Body of pancreas (tissue), 4 donors: Measurements from ENCODE around the gene PALM. TPM values are rescaled to one million over a fixed set of nuclear protein-coding genes. Genes with fewer than 3 reads are reported as not detected.

Experiments
- ATAC-seq: fragments of 150-250 bp; one replicate; pipeline ENCODE4 v1.9.1; 2016
- DNase-seq, 4 donors: peaks; one replicate each; pipeline ENCODE4 v3.0.0-alpha.2; 2019
- H3K27ac ChIP-seq, 4 donors: fragments of 200-600 bp; sonication (generic); 1 replicate in 3 of 4; 2 replicates in 1 of 4; pipeline versions ENCODE4 v1.5.1 to v1.6.1; 2016 to 2019; ENCODE audit warnings: mild to moderate bottlenecking in 1 of 4, mixed read lengths in 1 of 4, moderate library complexity in 1 of 4
- H3K27me3 ChIP-seq, 2 donors: fragments of 200-600 bp; sonication (generic); one replicate each; pipeline ENCODE4 v1.6.0; 2016; ENCODE audit warnings: mild to moderate bottlenecking in 1 of 2
- H3K36me3 ChIP-seq, 2 donors: fragments of 200-600 bp; sonication (generic); replicated peaks in 1 of 2; 2 replicates each; pipeline ENCODE4 v1.5.1; 2016; ENCODE audit warnings: low read depth in 2 of 2; ENCODE audit not compliant: insufficient read depth in 1 of 2
- H3K4me1 ChIP-seq: fragments of 200-600 bp; sonication (generic); one replicate; pipeline ENCODE4 v1.6.0; 2016
- H3K4me3 ChIP-seq, 2 donors: fragments of 200-600 bp; sonication (generic); 1 replicate in 1 of 2; 2 replicates in 1 of 2; pipeline ENCODE4 v1.5.1; 2016 to 2019
- H3K9me3 ChIP-seq, 3 donors: fragments of 200-600 bp; sonication (generic); 1 replicate in 2 of 3; 2 replicates in 1 of 3; pipeline ENCODE4 v1.5.1; 2016
- CTCF ChIP-seq, 7 experiments: fragments of 450-650 bp in 4 of 7; fragments of 200-600 bp in 3 of 7; sonication (generic) in 3 of 7; IDR thresholded peaks; one replicate each; pipeline ENCODE4 v1.5.1; 2016 to 2019; ENCODE audit warnings: antibody characterized with exemption in 7 of 7
- POLR2A ChIP-seq, 3 donors: fragments of 450-650 bp; IDR thresholded peaks; one replicate each; pipeline ENCODE4 v1.6.1; 2016; ENCODE audit warnings: antibody characterized with exemption in 3 of 3, mild to moderate bottlenecking in 2 of 3
- WGBS, 2 donors: methylation state at CpG; one replicate each; pipeline ENCODE4 v1.1.5; 2017; 5-methylcytosine and 5-hydroxymethylcytosine counted together
- intact Hi-C: fragments of 100-400 bp; cut with DNase I; formaldehyde crosslinking; loops from one replicate; pipeline ENCODE4 v1.15.1; 2023
- total RNA-seq, 2 donors: library from RNA; depleted of rRNA; stranded (reverse); fragments of >200 nt; gene quantifications; one replicate each; pipeline ENCODE4 v1.1.0, GENCODE V29; 2016

Gene PALM
- total RNA-seq, 2 donors from 2014 or later, result 14.8 to 32.6 TPM

DNA sequence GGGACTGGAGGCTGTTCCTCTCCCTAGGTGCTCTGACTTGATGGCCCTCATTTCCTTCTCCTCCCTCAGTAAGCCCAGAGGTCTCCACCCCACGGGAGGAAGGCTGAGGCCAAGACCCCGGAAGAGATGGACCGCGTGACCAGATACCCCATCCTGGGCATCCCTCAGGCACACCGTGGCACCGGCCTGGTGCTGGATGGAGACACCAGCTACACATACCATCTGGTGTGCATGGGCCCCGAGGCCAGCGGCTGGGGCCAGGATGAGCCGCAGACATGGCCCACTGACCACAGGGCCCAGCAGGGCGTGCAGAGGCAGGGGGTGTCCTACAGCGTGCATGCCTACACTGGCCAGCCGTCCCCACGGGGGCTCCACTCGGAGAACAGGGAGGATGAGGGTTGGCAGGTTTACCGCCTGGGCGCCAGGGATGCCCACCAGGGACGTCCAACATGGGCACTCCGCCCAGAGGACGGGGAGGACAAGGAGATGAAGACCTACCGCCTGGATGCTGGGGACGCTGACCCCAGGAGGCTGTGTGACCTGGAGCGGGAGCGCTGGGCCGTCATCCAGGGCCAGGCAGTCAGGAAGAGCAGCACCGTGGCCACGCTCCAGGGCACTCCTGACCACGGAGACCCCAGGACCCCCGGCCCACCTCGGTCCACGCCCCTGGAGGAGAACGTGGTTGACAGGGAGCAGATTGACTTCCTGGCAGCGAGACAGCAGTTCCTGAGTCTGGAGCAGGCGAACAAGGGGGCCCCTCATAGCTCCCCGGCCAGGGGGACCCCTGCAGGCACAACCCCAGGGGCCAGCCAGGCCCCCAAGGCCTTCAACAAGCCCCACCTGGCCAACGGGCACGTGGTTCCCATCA lies 48.3 kb downstream of the PALM start:
- WGBS, 2 donors, result 67 to 83% methylated on average over 2 to 34 of the region's 36 CpGs
- DNase-seq, result no peak
- no peaks in the 10 kb centered on the region for H3K36me3 ChIP-seq
- ATAC-seq, result no peak
- H3K4me3 ChIP-seq, result no peak overlapping the region
- intact Hi-C loops, result no loop called here
- no peaks in the 10 kb centered on the region for H3K9me3 ChIP-seq
- no peak overlapping the region for H3K27ac ChIP-seq
- H3K27me3 ChIP-seq, result no peaks in the 10 kb centered on the region
- TF ChIP-seq POLR2A (IDR thresholded peaks at IDR 0.05) (no peak), CTCF (IDR thresholded peaks at IDR 0.05) (no peak)
- H3K4me1 ChIP-seq, result no peaks in the 10 kb centered on the region

DNA sequence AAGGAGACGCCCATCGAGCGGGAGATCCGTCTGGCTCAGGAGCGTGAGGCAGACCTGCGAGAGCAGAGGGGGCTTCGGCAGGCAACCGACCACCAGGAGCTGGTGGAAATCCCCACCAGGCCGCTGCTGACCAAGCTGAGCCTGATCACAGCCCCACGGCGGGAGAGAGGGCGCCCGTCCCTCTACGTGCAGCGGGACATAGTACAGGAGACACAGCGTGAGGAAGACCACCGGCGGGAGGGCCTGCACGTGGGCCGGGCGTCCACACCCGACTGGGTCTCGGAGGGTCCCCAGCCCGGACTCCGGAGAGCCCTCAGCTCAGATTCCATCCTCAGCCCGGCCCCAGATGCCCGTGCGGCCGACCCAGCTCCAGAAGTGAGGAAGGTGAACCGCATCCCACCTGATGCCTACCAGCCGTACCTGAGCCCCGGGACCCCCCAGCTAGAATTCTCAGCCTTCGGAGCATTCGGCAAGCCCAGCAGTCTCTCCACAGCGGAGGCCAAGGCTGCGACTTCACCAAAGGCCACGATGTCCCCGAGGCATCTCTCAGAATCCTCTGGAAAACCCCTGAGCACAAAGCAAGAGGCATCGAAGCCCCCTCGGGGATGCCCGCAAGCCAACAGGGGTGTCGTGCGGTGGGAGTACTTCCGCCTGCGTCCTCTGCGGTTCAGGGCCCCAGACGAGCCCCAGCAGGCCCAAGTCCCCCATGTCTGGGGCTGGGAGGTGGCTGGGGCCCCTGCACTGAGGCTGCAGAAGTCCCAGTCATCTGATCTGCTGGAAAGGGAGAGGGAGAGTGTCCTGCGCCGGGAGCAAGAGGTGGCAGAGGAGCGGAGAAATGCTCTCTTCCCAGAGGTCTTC lies 49.3 kb downstream of the PALM start:
- no peak for ATAC-seq
- TF ChIP-seq POLR2A (IDR thresholded peaks at IDR 0.05) (no peak), CTCF (IDR thresholded peaks at IDR 0.05) (no peak)
- Histone ChIP-seq H3K27me3 (no peaks in the 10 kb centered on the region), H3K9me3 (no peaks in the 10 kb centered on the region), H3K4me1 (no peaks in the 10 kb centered on the region), H3K4me3 (no peak overlapping the region), H3K27ac (no peak overlapping the region), H3K36me3 (no peaks in the 10 kb centered on the region)
- no peak for DNase-seq
- 89 to 96% methylated on average over 15 to 50 of the region's 50 CpGs for WGBS, 2 donors
- intact Hi-C loops, result no loop called here

DNA sequence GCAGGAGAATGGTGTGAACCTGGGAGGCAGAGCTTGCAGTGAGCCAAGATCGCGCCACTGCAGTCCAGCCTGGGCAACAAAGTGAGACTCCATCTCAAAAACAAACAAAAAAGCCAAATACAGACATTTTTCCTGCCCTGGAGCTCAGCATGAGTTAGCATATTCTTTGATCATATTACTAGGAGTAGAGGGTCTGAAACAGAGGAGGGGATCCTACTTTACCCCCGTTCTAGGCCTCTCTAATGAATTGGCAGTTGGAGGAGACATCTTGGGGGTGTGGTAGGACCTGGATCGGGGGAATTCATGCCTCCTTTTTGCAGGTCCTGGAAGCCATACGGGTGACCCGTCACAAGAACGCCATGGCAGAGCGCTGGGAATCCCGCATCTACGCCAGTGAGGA lies 54.4 kb downstream of the PALM start:
- 93 to 96% methylated on average over 8 to 10 of the region's 10 CpGs for WGBS, 2 donors
- intact Hi-C loops, result loop anchor here (10.0 kb wide), 1 partner anchor 222 kb away; the partner anchor contains the start of gene WDR18
- H3K27me3 ChIP-seq, result no peaks in the 10 kb centered on the region
- no peaks in the 10 kb centered on the region for H3K9me3 ChIP-seq
- no peaks in the 10 kb centered on the region for H3K36me3 ChIP-seq
- no peak for ATAC-seq
- H3K4me3 ChIP-seq, result no peak overlapping the region
- H3K27ac ChIP-seq, result no peak overlapping the region
- no peak for TF ChIP-seq CTCF (IDR thresholded peaks at IDR 0.05)
- TF ChIP-seq POLR2A (IDR thresholded peaks at IDR 0.05), result no peak
- no peaks in the 10 kb centered on the region for H3K4me1 ChIP-seq
- no peak for DNase-seq

GRCh38 chr19:763869-764268 lies 55.1 kb downstream of the PALM start:
- H3K27me3 ChIP-seq, result no peaks in the 10 kb centered on the region
- H3K27ac ChIP-seq, result no peak overlapping the region
- H3K4me1 ChIP-seq, result no peaks in the 10 kb centered on the region
- H3K36me3 ChIP-seq, result no peaks in the 10 kb centered on the region
- ATAC-seq (no peak), DNase-seq (no peak)
- 91 to 100% methylated on average over 5 to 6 of the region's 6 CpGs for WGBS, 2 donors
- H3K4me3 ChIP-seq, result no peak overlapping the region
- TF ChIP-seq POLR2A (IDR thresholded peaks at IDR 0.05) (no peak), CTCF (IDR thresholded peaks at IDR 0.05) (no peak)
- intact Hi-C loops, result loop anchor here (10.0 kb wide), 1 partner anchor 221 kb away; the partner anchor contains the start of gene WDR18
- H3K9me3 ChIP-seq, result no peaks in the 10 kb centered on the region
